IPS DF 4.7 (cell line): Measurements from ENCODE around the gene VAV3.
"Not testable (repeated sequence)": the region's sequence is repeated elsewhere in the genome, so short reads cannot be mapped to it uniquely, and the experiment has no call there.

Experiments used
- DNase-seq: peaks from one replicate; pipeline ENCODE4 v3.0.0-alpha.2; 2013; ENCODE audit warnings: low spot score; ENCODE audit errors: extremely low read depth

Gene VAV3

GRCh38 chr1:107965110-107965991, at the start of gene VAV3:
Gene VAV3 (minus strand): TSS chr1:107965180. CDS start chr1:107964869, 311 bp downstream.
- DNase-seq = peak; percentile 66

- no peak for DNase-seq
These were observed 47.6 kb upstream of the VAV3 start for GRCh38 chr1:108012553-108012952.

GRCh38 chr1:108011295-108011694, 46.3 kb upstream of the VAV3 start:
- DNase-seq = no peak

GRCh38 chr1:108010581-108010980, 45.6 kb upstream of the VAV3 start:
- no peak for DNase-seq

GRCh38 chr1:108009603-108010195, 44.7 kb upstream of the VAV3 start:
- DNase-seq = no peak

- DNase-seq = no peak
These were observed 42.6 kb upstream of the VAV3 start for GRCh38 chr1:108007531-108007930.

- no peak for DNase-seq
These were observed 42.1 kb upstream of the VAV3 start for GRCh38 chr1:108007070-108007469.

GRCh38 chr1:108004919-108005318, 39.9 kb upstream of the VAV3 start:
- not testable (repeated sequence) for DNase-seq

- DNase-seq = no peak
These were observed 35.7 kb upstream of the VAV3 start for GRCh38 chr1:108000620-108001111.

- no peak for DNase-seq
These were observed 35.2 kb upstream of the VAV3 start for GRCh38 chr1:108000184-108000583.

GRCh38 chr1:107997866-107998265, 32.9 kb upstream of the VAV3 start:
- no peak for DNase-seq

- DNase-seq = no peak
These were observed 28.9 kb upstream of the VAV3 start for GRCh38 chr1:107993920-107994319.

- no peak for DNase-seq
These were observed 27.4 kb upstream of the VAV3 start for GRCh38 chr1:107992347-107992746.

GRCh38 chr1:107991371-107992066, 26.5 kb upstream of the VAV3 start:
- DNase-seq = no peak

- DNase-seq = no peak
These were observed 25.6 kb upstream of the VAV3 start for GRCh38 chr1:107990606-107991005.

GRCh38 chr1:107981277-107981676, 16.3 kb upstream of the VAV3 start:
- DNase-seq = no peak

GRCh38 chr1:107979926-107980325, 14.9 kb upstream of the VAV3 start:
- DNase-seq = no peak

- no peak for DNase-seq
These were observed 14.1 kb upstream of the VAV3 start for GRCh38 chr1:107979088-107979487.

GRCh38 chr1:107976836-107977235, 11.9 kb upstream of the VAV3 start:
- DNase-seq = no peak

- no peak for DNase-seq
These were observed 11.5 kb upstream of the VAV3 start for GRCh38 chr1:107976431-107976830.

GRCh38 chr1:107975851-107976250, 10.9 kb upstream of the VAV3 start:
- no peak for DNase-seq

GRCh38 chr1:107974090-107974489, 9.1 kb upstream of the VAV3 start:
- no peak for DNase-seq
